Measurements from ENCODE around the gene PCDHB8.
"Not testable (repeated sequence)": the region's sequence is repeated elsewhere in the genome, so short reads cannot be mapped to it uniquely, and the experiment has no call there.

PCDHB8 gene

DNA sequence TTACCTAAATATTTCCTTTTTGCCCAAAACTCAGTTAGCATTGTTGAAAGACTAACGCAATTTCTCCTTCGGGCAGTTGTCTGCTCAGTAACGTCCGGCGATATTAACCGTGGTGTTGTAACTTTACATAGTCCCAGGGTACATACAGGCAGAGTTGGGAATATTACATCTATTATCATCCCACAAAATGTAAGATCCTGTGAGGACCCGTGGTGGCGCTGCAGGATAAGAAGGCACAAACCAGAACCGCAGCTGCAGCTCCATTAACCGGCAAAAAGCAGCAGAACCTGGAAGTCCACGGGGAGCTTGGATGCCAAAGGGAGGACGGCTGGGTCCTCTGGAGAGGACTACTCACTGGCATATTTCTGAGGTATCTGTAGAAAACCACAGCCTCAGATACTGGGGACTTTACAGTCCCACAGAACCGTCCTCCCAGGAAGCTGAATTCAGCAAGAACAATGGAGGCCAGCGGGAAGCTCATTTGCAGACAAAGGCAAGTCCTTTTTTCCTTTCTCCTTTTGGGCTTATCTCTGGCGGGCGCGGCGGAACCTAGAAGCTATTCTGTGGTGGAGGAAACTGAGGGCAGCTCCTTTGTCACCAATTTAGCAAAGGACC lies at the start of gene PCDHB8:
TSS of gene PCDHB8 (plus strand) at position 214 of the 615 bp plus-strand sequence. CDS start at position 459, 245 bp downstream.
- not testable (repeated sequence) for DNase-seq

DNA sequence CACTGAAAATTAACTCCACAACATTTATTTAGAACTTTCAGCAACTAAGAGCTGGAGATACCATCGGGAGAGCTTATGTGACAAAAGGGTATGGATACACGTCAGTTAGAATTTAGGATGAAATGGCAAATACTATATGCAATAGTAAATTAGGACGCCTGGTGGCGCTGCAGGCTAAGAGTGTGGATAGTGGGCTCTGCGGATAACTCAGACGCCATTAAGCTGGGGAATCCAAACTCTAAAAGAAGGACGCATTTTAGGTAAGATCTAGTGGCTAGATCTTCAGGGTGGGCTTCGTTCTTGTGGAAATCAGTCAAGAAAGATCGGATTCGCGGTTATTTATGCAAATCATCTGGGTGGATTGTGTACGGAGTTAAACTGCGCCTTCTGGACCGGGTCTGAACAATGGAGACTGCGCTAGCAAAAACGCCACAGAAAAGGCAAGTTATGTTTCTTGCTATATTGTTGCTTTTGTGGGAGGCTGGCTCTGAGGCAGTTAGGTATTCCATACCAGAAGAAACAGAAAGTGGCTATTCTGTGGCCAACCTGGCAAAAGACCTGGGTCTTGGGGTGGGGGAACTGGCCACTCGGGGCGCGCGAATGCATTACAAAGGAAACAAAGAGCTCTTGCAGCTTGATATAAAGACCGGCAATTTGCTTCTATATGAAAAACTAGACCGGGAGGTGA lies 42.4 kb upstream of the PCDHB8 start, which contains the start of gene PCDHB5:
TSS of gene PCDHB5 (plus strand) at position 177 of the 688 bp plus-strand sequence. CDS start at position 406, 229 bp downstream.
- DNase-seq: no peak

DNA sequence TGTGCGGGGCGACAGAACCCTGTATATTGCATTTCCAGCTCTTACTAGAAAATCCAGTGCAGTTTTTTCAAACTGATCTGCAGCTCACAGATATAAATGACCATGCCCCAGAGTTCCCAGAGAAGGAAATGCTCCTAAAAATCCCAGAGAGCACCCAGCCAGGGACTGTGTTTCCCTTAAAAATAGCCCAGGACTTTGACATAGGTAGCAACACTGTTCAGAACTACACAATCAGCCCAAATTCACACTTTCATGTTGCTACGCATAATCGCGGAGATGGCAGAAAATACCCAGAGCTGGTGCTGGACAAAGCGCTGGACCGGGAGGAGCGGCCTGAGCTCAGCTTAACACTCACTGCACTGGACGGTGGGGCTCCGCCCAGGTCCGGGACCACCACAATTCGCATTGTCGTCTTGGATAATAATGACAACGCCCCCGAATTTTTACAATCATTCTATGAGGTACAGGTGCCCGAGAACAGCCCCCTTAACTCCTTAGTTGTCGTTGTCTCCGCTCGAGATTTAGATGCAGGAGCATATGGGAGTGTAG lies 41.8 kb upstream of the PCDHB8 start:
- no peak for DNase-seq

DNA sequence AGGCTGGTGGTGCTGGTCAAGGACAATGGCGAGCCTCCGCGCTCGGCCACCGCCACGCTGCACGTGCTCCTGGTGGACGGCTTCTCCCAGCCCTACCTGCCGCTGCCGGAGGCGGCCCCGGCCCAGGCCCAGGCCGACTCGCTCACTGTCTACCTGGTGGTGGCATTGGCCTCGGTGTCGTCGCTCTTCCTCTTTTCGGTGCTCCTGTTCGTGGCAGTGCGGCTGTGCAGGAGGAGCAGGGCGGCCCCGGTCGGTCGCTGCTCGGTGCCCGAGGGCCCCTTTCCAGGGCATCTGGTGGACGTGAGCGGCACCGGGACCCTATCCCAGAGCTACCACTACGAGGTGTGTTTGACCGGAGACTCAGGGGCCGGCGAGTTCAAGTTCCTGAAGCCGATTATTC lies 40.2 kb upstream of the PCDHB8 start:
- not testable (repeated sequence) for DNase-seq

- DNase-seq: no peak
Observed at GRCh38 chr5:141149812-141150211, 27.8 kb upstream of the PCDHB8 start, which contains the start of gene PCDHB6. Gene PCDHB6, plus strand, starts transcription at chr5:141150057. Its CDS starts 201 bp downstream, at chr5:141150258.

DNA sequence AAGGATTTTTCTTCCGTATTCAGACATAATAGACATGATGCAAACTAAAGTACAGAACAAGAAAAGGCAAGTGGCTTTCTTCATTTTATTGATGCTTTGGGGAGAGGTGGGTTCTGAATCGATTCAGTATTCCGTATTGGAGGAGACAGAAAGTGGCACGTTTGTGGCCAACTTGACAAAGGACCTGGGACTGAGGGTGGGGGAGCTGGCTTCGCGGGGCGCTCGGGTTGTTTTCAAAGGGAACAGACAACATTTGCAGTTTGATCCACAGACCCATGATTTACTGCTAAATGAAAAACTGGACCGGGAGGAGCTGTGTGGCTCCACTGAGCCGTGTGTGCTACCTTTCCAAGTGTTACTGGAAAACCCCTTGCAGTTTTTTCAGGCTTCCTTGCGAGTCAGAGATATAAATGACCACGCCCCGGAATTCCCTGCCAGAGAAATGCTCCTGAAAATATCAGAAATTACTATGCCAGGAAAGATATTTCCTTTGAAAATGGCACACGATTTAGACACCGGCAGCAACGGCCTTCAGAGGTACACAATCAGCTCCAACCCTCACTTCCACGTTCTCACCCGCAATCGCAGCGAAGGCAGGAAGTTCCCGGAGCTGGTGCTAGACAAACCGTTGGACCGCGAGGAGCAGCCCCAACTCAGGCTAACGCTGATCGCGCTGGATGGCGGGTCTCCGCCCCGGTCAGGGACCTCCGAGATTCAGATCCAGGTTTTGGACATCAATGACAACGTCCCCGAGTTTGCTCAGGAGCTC lies 27.2 kb upstream of the PCDHB8 start:
- no peak for DNase-seq

DNA sequence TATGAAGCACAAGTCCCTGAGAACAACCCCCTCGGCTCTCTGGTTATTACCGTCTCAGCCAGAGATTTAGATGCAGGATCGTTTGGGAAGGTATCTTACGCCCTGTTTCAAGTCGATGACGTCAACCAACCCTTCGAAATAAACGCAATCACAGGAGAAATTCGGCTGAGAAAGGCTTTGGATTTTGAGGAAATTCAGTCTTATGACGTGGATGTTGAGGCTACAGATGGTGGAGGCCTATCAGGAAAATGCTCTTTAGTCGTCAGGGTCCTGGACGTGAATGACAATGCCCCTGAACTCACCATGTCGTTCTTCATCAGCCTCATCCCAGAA lies 26.6 kb upstream of the PCDHB8 start:
- DNase-seq: no peak

GRCh38 chr5:141151632-141152031 lies 26.0 kb upstream of the PCDHB8 start:
- not testable (repeated sequence) for DNase-seq

- not testable (repeated sequence) for DNase-seq
Observed at GRCh38 chr5:141152096-141152495, 25.5 kb upstream of the PCDHB8 start.

- no peak for DNase-seq
Observed at GRCh38 chr5:141155540-141156374, 21.8 kb upstream of the PCDHB8 start.

- not testable (repeated sequence) for DNase-seq
Observed at GRCh38 chr5:141157356-141157755, 20.2 kb upstream of the PCDHB8 start.

GRCh38 chr5:141157901-141158300 lies 19.7 kb upstream of the PCDHB8 start:
- DNase-seq: not testable (repeated sequence)

- DNase-seq: no peak
Observed at GRCh38 chr5:141172381-141173204, 5.0 kb upstream of the PCDHB8 start, which contains the start of gene PCDHB7. Gene PCDHB7, plus strand, starts transcription at chr5:141172644. Its CDS starts 192 bp downstream, at chr5:141172836.

GRCh38 chr5:141174291-141175104 lies 3.1 kb upstream of the PCDHB8 start:
- DNase-seq: not testable (repeated sequence)

DNA sequence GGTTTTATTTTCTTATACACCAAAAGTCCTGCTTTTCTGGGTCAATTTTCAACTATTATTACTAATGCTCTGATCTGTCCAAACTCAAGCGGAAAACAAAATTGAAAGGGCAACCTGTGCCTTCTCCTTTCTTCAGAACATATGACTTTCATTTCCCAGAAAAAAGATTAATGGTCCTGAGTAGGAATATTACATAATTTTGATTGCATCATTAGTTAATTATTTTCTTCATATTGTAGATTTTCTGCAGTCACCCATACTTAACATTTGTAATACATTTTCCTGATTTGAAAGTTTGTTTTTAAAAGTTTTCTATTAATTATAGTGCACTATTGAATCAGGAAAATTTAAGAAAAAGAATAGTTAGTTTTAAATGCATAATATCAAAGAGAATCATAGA lies 1.7 kb upstream of the PCDHB8 start:
- no peak for DNase-seq

GRCh38 chr5:141179371-141179770 lies 1.8 kb downstream of the PCDHB8 start:
- not testable (repeated sequence) for DNase-seq

DNA sequence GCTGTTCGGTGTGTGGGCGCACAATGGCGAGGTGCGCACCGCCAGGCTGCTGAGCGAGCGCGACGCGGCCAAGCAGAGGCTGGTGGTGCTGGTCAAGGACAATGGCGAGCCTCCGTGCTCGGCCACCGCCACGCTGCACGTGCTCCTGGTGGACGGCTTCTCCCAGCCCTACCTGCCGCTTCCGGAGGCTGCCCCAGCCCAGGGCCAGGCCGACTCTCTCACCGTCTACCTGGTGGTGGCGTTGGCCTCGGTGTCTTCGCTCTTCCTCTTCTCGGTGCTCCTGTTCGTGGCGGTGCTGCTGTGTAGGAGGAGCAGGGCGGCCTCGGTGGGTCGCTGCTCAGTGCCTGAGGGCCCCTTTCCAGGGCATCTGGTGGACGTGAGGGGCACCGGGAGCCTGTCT lies 2.3 kb downstream of the PCDHB8 start:
- DNase-seq: not testable (repeated sequence)

DNA sequence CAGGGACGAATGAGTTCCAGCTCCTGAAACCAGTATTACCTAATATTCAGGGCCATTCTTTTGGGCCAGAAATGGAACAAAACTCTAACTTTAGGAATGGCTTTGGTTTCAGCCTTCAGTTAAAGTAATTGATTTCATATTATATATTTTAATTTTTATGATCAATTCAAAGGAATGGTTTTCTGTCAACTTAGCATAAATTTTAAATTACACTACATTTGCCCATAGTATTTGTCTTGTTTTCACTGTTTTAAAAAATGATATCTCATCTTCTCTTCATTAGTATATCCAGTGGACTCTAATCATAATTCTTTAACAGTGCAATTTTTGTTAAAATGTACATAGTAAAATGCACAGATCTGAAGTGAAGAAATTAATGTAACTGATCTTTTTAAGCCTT lies 2.7 kb downstream of the PCDHB8 start:
- no peak for DNase-seq

DNA sequence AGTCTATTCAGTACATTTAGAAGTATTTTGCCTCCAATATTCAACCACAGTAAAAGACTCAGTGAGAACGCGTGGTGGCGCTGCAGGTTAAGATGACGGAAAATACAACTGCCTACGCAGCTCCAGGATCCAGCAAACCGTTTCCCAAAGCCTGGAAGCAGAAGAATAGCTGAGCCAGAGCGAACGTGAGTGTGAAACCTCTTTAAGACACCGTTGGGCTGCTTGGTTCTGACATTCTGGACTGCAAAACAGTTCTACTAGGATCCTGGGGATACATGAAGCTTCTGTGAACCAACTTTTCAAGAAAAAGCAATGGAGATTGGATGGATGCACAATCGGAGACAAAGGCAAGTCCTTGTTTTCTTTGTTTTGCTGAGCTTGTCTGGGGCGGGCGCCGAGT lies 4.7 kb downstream of the PCDHB8 start, which contains the start of gene PCDHB16:
TSS of gene PCDHB16 (plus strand) at position 140 of the 400 bp plus-strand sequence. CDS start at position 313, 173 bp downstream.
- no peak for DNase-seq

Data from activated naive CD4-positive, alpha-beta T cell (primary cell).